Epithelial cell of esophagus (primary cell): Measurements from ENCODE around the gene ARHGEF19.
"Not testable (repeated sequence)": the region's sequence is repeated elsewhere in the genome, so short reads cannot be mapped to it uniquely, and the experiment has no call there.

Experiments
- DNase-seq: peaks from one replicate; pipeline ENCODE4 v3.0.0; 2010; ENCODE audit warnings: low read depth
- H3K4me3 ChIP-seq: 2 replicates; pipeline ENCODE4 v1.5.1; 2011; ENCODE audit warnings: mild to moderate bottlenecking, low read length, control low read depth
- TF ChIP-seq, protein P1 (sequence below): IDR thresholded peaks from 2 replicates; pipeline ENCODE4 v1.5.1; 2011; ENCODE audit warnings: low read depth, mild to moderate bottlenecking, low read length, control low read depth, inconsistent platforms; ENCODE audit not compliant: insufficient read depth; ENCODE audit errors: missing control alignments

Gene ARHGEF19

DNA sequence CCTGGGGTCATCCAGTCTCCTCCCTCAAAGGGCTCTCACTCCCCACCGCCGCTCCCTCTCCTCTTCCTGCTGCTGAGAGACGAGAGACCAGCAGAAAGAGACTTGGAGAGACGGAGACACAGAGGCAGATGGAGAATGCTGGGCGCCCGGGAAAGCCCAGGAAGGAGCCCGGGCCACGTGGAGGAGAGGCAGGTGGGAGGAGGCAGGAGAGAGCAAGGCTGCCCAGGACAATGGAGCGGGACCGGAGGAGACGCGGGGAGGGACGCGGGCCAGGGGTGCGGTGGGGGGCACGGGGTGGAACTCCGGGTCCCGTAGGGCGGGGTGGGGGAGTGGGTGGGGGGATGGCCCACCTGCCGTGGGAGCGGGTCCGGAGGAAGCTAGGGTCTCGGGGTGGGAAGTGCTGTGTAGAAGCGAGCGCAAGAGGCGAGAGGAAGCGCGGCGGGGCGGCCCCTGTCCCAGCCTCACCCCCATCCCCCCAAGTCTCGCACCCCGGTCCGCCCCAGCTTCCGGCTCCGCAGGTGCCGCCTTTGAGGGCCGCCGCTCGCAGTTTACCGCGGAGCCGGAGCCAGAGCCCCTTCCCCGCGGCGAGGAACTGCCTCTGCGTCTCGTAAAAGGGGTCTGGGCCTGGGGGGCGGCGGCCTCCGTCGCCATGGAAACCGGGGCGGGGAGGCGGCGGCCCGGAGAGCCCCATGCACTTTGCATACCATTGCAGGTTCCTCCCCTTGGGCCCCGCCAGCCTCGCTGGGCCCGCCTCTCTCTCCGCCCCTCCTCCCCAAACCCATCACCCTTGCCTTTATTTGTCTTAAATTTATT, 44.9 kb downstream of the ARHGEF19 start:
- peak overlapping the region; percentile 47 for H3K4me3 ChIP-seq
- TF ChIP-seq, protein P1, sequence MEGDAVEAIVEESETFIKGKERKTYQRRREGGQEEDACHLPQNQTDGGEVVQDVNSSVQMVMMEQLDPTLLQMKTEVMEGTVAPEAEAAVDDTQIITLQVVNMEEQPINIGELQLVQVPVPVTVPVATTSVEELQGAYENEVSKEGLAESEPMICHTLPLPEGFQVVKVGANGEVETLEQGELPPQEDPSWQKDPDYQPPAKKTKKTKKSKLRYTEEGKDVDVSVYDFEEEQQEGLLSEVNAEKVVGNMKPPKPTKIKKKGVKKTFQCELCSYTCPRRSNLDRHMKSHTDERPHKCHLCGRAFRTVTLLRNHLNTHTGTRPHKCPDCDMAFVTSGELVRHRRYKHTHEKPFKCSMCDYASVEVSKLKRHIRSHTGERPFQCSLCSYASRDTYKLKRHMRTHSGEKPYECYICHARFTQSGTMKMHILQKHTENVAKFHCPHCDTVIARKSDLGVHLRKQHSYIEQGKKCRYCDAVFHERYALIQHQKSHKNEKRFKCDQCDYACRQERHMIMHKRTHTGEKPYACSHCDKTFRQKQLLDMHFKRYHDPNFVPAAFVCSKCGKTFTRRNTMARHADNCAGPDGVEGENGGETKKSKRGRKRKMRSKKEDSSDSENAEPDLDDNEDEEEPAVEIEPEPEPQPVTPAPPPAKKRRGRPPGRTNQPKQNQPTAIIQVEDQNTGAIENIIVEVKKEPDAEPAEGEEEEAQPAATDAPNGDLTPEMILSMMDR = no peak
- DNase-seq = no peak

DNA sequence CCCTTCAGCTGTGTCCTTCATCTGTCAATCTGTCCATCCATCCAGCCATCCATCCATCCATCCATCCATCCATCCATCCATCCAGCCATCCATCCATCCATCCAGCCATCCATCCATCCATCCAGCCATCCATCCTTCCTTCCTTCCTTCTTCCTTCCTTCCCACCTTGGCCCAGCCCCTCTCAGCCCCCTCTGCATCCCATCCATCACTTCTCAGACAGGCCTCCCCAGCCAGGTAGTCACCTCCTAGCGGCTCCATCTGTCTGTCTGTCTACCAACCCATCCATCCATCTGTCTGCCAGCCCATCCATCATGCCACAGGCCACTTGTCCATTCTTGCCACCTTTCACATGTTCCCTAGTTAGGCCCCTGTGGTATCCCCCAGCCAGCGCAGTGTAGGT, 46.3 kb downstream of the ARHGEF19 start:
- no peak overlapping the region for H3K4me3 ChIP-seq
- TF ChIP-seq, protein P1 = no peak

DNA sequence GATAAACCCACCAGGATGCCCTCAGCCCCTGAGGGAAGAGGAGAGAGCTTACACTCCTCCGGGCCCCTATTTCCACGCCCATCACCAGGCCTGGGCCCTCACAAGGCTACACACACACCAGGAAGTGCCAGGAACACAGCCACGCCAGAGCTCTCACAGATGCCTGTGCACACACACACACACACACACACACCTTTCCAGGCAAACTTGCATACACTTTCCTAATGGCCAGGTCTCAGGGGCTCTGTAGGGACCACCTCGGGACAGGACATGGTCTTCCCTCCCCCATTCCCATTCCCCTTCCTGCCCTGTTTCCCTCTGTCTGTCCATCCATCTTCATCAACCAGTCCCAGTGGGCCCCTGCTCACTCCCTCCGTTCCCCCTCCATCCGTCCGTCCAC, 46.9 kb downstream of the ARHGEF19 start:
- H3K4me3 ChIP-seq = no peak overlapping the region
- TF ChIP-seq, protein P1 = no peak
- no peak for DNase-seq

More for the DNA sequence above, 46.3 kb downstream of the ARHGEF19 start:
- DNase-seq = no peak

DNA sequence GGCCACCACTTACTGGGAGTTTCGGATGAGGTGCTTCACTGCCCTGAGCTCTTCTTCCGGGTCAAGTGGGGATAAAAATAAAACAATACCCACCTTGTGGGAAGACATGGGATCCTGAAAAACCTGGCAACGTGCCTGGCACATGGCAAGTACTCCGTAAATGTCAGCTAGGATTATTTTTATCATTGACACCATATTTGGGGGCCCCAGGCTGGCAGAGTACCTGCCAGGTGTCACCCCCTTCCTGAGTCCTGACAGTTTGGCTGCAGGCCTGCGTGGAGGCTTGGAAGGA, 47.4 kb downstream of the ARHGEF19 start:
- DNase-seq = no peak
- H3K4me3 ChIP-seq = no peak overlapping the region
- TF ChIP-seq, protein P1 = no peak

DNA sequence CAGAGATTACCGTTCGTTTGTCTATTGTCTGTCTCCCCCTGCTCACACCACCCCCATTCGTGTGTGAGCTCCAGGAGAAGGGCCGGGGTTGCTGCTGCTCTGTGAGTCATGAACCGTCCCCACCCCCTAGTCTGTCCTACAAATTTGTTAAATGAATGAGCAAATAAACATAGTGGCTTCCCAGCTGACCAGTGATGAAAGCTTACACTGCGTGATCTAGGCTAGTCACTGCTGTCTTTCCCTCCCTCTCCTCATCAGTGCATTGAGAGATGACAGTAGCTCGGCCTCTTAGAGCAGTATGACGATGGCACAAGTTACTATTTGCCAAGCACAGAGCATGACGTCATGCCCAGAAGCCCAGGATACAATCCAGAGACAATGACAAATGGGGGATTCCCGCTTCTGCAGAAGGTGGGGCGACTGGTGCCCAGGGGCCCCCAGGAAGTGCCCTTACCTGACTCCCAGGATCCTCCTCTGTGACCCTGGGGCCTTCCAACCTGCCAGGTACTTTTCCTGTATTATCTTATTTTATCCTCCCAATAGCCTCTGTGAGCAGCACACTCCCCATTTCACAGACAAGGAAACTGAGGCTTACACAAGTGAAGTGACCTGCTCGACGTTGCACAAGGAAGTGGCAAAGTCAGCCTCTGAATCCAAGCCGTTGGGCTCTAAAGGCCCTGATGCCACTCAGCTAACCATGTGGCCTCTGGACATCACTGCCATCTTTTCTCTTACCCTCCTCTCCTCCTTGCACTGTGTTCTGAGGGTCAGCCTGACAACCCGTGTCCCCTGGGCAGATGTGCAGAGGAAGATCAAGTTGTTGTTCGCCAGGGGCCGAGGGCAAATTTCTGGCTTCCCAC, 48.0 kb downstream of the ARHGEF19 start:
- DNase-seq = peak; percentile 92
- TF ChIP-seq, protein P1 = no peak
- no peak overlapping the region for H3K4me3 ChIP-seq

DNA sequence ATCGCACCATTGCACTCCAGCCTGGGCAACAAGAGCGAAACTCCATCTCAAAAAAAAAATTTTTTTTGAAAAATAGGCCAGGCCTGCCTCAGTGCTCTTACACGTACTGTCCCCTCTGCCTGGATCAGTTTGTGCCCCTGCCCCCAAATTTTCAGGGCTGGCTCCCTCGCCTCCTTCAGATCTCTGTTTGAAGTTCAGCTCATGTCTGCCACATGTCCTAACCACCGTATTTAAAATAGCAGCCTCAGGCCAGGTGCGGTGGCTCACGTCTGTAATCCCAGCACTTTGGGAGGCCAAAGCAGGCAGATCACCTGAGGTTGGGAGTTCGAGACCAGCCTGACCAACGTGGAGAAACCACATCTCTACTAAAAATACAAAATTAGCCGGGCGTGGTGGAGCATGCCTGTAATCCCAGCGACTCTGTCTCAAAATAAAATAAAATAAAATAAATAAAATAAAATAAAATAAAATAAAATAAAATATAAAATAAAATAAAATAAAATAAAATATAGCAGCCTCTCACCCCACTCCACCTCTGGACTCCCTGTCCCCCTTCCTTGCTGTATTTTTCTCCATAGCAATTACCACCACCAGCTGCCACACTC, 48.7 kb downstream of the ARHGEF19 start:
- H3K4me3 ChIP-seq = not testable (repeated sequence)

DNA sequence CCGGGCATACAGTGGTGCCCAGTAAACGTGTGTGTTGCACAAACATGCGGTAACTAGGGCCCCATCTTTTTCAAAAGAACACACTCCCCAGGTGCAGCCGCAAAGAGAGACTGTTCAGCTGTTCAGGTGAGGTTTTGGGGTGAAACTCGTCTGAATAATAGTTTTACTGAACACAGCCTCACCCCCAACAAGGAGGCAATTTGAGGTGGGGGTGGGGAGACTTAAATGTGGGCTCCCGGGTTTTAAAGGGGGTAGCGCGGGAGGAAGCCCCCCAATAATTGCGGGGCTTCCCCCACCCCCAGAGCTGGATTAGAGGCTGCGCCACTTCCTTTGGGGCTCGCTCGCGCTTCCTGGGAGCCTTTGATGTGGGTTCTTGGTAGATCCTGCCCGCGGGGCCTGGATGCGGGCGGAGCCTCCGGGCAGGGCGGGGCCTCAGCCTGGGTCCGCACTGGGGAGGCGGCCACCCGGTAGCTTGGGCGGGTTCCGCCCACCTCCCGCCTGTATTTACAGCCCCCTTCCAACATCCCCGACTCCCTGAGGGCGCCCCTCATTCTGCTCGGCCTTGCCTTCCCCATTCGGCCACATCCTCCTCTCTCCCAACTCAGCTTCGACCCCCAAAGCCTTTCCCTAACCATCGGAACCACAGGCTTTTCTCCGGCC, 50.2 kb downstream of the ARHGEF19 start:
- TF ChIP-seq, protein P1 = no peak
- DNase-seq = no peak
- no peak overlapping the region for H3K4me3 ChIP-seq

More for the DNA sequence above, 48.7 kb downstream of the ARHGEF19 start:
- not testable (repeated sequence) for DNase-seq
